NCI-H2227 (cell line): ENCODE data around the gene SIAE.

ENCODE experiments used
- DNase-seq: peaks from one replicate; lab custom pipeline; 2025; ENCODE audit not compliant: unreplicated experiment; lab: John Stamatoyannopoulos, UW

SIAE gene

DNA sequence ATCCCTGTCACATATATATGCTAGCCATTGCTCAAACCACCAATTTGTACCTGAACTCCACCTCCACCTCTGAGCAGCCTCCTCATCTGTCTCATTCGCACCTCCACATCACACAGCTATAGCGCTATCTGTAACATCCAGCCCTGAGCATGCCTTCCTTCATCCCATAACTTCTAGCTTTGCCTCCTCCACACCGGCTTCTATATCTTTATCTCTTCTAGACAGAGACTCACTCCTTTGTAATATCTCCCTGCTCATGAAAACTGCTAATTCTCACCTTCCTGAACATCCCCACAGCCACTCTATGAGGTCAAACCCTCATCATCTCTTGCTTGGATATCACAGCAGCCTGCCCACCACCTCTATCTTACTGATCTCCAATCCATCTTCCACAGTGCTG lies 5.9 kb downstream of the SIAE start:
- DNase-seq, result no peak

DNA sequence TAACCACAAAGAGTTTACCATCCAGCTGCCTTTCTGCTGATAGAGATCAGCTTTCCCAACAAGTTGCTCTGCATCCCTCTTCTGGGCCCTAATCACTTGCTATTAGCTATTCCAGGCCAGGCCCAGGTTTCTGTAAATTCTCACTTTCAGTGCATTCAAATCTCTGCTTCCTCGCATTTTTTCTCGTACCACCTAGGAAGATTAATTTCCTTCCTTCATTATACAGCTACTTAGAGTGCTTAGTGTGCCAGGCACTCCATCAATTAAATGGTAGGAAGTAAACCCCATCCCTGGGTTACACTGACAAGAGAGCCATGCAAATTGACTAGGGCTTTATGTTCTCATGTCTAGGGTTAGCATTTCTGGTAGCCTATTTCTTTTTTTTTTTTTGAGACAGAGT lies 9.7 kb downstream of the SIAE start:
- no peak for DNase-seq

DNA sequence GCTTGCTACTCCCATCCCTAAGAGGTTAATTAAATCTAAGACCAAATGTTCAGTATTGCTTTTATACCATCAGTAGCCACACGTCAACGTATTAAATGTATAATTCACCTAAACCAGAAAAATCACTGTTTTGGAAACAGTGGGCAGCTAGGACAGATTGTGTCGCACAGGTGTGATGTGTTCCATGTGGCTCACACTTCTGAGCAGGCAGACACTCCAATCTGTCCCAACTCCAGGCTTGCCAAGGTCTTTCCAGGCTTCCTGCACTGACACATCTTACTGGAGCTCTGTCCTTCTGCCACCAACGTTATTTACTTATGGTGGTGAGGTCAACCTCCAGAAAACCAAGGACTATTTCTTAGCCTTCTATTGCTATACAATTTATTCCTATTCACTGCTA lies 11.4 kb downstream of the SIAE start:
- no peak for DNase-seq

DNA sequence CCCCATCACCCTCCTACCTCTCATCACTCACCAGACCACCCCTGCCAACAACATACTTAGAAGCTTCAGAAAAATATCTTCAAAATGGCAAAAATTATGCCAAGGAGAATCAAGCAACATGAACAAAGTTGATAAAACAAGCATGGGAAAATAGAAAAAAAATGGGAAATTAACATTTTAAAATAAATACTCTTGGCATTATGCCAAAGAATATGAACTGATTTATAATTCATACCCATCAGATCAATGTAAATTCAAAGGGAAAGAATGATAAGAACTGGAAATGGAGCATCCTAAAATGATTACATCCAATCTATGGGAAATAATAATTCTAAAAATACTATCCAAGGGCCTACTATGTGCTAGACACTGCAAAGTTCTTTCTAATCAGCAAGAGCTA lies 12.0 kb downstream of the SIAE start:
- no peak for DNase-seq

DNA sequence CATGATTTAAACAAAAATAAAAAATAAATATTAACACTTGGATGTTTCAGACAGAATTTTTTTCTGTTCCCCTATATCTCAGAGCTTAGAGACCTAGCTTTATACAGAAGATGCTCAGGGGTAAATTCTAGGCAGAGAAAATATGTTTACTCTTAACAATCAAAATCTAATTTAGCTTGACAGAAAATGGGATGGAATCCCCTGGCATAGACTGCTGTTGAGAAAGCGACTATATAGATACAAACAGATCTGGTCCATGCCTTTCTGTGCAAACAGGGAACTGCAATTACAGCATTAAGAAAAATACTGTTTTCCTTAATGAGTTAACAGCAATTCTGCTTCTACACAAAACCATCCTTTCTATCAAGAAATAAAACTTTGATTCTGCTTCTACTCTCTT lies 14.6 kb downstream of the SIAE start:
- DNase-seq, result no peak

DNA sequence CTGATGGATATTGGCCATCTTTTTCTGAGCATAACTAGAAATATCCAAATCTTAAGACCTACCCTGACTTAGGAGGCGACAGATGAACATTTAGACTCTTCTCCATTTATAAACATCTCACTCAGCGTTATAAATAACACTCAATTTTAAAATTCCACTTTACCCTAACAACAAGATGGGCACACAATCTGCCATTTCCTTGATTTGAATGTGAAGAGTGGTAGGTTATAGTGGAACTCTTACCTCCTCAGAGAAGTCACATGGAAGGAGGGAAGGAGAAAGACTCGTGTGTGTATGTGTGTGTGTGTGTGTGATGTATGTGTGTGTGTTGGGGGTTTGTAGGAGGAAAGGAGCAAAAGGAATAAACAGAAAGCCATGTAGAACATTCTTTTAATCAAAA lies 15.0 kb downstream of the SIAE start:
- DNase-seq, result no peak

DNA sequence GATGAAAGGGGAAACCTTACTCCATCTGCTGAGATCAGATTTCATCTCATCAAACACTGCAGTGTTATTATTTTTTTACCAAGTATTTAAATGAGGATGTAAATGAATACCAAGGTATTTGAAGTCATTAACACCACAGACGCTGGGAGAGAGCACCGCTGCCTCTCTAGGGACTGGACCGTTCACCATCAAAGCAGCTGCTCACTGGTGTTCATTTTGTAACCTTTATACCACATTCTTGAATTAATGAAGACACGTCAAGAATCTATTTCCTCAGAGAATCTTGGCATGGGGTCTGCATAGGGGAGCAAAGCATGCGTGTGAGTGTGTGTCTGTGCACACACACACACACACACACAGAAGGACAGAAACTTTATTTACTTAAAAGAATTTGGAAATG lies 15.6 kb downstream of the SIAE start:
- no peak for DNase-seq

DNA sequence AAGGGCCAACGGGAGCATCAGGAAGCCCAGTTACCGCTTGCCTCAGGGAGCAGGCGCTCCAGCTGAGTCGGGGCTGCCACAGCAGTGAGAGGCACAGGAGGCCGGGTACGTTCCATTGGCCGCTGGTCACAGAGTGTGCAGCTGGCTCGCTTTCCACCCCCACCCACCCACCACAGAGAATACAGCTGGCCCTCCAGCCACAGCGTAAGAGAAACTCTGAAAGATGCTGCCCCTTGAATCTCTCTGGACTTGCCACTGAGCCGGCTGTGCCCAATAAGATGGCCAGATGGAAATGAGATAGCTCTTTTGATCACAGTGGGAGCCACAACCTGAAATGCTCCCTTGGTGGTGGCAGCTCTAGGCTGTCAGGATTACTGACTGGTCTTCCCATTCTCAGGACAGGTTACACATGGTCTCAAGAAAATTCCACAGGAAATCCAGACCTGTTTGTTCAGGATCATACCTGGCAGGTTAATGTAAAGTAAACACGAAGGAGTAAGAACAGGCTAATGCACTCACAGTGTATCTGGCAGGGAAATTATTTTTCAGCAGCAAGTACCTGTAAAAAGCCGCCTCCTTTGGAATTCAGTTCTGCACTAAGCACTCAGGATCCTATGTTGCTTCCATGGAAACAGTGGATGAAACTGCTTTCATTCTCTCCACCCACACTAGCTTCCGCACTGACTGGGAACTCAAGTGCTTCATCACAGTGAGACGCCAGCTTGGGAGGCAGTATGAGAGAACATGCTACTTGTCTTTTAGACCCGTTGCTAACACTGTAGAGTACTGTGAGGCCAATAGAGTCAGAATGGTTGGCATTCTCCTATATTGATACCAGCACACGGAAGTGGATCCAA lies 16.5 kb downstream of the SIAE start:
- peak; percentile 67 for DNase-seq

DNA sequence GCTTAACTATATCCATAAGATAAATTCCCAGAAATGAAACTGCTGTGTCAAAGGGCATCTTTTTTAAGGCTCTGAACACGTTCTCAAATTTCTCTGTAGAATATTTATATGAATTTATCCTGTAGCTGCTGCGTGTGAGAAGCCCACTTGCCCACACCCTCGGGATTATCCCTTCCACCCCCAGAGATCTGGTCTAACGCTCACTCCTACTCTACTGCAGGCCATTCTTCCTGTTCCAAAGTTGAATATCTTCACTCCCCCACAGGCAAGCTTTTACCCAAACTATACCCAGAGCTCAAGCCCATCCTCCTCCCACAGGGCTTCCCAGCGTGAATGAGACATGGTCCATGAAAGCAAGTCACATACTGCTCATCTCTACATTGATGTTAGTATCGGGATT lies 24.9 kb downstream of the SIAE start:
- no peak for DNase-seq

DNA sequence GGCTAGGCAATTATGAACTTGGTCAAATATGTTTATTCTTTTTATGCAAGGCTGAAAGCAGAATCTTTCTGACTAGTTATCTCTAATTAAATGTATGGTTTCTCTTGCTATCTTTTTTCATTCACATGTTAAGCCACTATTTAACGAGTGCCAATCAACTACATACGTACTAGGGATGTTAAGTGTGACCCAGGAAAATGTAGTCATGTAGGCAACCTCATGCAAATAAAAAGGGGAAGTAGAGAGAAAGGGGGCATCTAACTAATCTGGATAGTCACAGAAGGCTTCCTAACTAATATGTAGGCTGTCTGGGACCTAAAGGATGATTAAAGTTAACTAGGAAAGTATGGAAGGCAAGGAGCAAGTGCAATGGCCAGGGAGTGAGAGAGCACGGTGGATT lies 27.4 kb downstream of the SIAE start:
- no peak for DNase-seq

DNA sequence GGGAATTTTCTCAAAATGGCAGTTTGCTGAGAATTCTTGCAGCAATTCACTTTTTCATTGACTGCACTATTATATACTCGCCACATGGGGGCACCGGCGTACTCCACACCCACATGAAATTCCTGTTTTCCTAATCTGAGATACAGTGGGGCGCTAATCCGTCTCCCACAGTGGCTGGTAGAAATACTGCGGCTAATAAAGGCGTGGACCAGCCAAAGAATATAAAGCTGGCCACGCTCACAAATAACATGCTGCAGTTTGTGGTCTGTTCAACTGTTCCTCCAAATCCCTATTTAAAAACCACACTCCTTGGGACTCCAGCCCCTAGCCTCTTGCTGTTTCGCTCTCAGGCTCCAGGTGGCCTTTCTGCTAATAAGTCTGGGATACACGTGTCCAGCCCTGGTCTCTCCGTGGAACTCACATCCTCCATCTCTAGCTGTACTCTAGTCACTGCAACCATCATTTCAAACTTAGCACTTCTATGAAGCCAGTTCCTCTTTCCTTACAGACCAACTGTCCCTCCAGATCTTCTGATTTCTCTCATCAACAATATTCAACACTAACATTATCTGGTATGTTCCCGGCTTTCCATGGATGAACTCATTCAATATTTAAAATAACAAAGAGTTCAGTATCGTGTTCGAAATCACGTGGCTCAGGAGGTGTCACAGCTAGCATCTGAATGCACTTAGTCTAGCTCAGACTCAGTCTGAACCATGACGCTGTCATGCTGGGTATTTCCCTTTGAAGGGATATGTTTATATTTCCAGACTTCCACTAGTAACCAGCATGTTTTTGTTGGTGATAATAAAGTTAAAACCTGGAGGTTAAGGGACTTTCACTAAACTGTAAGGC lies 28.9 kb downstream of the SIAE start:
- DNase-seq, result peak; percentile 73

DNA sequence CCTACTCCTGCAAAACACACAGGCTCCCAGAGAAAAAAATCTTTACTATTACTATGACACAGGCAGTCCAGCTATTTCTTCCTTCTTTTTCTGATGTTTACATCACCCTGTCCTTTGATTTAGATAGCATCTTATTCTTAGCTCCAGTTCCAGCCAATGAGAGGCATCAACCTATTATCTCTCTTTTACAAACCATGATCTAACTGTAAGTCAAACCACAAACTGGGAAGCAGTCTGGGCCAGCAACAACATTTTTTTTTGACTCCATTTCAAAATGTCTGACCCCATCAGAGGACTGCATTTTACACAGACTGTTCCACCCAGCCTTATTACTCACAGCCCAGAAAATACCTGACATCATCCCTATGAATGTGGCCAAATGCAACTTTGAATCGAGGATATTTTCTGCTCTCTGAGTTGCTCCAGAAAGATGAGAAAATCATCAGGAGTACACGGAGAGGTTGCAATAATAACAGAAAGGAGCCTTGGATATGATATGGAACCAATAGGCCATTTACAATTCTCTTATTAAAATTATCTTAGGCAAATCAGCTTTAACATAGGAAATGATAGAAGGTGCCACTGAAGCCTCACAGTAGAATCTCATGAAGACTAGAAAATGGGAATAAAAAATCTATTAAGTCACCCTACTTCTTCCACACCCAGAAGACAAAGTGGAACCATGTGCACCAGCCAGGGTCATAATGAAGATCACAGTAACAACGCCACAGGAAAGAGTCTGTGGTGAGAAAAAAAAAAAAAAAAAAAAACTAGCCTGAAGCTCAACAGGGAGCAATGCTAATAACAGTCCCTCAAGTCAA lies 29.7 kb downstream of the SIAE start:
- DNase-seq, result no peak

DNA sequence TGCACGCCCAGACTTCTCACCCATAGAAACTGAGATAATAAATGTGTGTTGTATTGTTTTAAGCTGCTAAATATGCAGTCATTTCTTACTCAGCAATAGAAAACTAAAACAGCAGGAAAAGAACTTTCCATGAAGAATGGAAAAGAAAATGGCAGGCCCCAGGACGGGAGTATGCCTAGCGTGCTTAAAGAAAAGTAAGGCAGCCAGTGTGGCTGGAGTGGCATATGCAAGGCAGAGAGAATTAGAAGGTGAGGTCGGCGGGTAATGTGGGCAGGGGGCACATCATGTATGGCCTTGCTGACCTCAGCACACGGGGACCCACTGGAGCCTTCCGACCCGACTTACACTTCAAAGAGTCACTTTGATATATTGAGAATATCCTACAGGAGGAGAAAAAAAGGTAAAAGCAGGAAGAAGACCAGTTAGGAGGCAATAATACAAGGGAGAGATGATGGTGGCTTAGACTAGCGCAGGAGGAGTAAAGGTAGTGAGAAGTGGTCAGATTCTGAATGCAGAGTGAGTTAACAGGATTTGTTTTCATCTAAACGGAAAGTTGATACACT lies 30.4 kb downstream of the SIAE start:
- DNase-seq, result no peak

DNA sequence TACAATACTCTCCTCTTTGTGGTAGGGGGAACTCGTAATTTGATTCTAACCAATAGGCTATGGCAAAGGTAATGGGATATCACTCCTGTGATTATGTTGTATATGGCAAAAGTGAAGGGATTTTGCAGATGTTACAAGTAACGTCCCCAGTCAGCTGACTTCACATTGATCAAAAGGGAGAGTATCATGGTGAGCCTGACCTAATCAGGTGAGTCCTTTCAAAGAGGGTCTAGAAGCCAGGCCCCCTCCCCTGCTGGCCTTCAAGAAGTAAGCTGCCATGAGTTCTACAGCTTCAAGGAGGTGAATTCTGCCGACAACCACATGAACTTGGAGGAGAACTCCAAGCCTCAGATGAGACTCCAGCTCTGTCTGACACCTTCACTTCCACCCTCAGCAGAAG lies 30.9 kb downstream of the SIAE start:
- DNase-seq, result no peak

DNA sequence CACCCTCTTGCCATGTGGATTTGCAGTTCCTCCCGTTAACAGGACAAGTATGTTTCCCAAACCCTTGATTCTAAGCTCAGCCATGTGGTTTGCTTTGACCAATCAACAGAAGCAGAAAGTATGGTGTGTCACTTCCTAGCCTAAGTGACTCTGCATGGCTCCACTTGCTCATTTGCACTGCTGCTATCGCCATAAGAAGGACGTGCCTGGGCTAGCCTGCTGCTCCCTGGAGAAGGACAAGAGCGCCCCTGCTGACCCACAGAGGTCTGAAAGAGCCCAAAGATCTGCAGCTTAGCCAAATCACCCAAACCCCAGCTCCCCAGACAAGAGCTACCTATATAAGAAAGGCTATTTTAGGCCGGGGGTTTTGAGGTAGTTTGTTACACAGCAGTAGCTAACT lies 32.9 kb downstream of the SIAE start:
- no peak for DNase-seq

DNA sequence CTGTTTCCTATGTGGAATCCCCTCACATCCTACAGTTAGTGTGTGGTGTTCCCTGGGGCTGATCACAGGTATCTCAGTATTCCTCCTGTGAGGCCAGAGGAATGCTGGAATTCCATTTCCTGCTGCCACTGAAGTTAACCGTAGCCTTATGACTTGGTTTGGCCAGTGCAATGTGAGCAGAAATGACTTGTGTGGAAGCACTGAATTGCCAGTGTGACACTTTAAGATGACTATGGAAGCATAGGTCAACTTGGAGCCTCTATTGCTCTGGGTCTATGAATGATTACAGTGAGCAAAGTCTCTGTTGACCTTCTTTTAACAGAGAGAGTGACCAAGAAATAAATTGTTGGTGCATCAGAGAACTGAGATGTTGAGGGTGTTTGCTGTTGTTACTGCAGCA lies 34.4 kb downstream of the SIAE start:
- DNase-seq, result no peak

DNA sequence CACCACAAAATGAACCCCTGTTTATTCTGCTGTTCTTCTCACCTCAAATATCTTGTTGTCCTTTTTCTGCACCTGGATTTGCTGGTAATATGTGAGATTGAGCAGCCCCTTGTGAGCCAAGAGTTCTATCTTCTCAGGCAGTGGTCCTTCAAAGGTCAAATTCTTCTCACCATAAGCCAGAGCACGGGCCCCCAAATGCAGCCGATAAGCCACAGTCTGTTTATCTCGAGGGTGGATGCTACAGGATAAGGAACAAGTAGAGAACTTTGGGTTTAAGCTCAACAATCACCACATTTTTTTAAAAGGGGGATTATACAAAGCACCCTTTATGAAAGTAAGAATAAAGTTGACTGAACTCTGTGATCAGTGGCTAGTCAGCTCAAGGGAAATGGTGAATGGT lies 35.0 kb downstream of the SIAE start:
- no peak for DNase-seq

DNA sequence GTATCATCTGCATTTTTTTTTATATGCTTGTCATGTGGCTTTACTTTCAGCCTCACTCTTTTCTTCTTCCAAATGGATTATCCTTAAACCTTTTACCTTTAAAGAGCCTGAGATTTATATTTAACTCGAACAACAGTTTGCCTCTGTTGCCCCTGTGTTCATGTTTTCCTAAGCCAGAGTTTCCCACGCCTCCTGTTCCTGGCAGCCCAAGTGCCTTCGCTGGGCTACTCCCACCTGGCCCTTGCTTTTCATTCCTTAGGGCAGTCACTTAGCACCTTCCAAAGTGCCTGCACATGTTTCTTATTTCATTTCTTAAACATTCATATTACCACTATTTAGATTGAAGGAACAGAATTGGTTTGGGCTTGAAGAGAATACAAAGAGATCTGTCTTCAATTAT lies 37.6 kb downstream of the SIAE start:
- DNase-seq, result no peak

DNA sequence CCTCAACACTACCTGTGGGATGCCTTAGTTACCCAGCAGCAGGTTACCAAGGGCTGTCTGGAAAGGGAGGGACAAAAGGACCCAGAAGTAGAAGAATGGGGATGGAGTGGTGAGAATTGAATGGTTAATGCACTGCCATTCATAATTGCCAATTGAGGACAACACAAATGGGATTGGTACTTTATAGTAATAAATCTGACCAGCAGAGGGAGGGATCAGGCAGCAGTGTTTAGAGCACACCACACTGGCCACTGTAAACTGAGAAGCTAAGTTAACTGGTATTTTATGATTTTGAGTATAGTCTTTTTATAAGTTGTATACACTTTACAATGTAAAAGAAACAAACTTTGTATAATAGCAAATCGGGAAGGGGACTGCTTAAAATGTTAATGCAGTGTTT lies 40.2 kb downstream of the SIAE start:
- no peak for DNase-seq

DNA sequence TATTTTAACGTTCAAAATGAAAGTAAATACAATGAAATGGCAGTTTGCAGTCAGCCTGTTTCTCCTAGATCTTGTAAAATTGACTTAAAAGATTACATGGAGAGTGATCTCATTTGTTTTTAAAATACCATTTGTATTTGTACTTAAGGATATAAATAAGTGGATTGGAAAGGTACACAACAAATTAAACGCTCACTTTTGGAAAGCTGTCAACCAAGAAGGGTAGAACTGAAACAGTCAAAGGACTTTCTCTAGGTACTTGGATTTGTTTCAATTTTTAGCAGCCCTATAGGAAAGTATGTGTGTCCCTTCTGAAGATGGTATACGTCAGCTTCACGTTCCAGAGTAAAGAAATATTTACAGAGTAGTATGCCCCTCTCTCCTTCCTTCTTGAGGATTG lies 43.6 kb downstream of the SIAE start:
- DNase-seq, result no peak

DNA sequence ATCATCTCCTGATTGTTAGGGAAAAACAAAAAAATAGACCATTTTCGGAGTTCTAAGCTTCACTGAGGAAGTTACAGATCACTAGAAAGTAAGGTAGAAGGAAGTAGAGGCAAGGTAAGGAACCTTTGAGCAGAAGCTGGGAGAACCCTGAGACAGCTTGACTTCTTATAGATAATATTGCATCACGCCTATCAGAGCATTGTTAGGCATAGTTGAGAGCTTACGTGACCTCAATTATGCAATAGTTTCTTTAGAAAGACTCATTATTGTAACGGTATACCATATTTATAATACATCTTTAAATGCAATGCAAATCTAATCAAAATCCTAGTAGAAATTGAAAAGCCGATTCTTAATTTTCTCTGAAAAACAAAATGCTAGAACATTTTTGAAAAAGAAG lies 46.0 kb downstream of the SIAE start:
- DNase-seq, result no peak
